Measurements from ENCODE around the gene MAML2. TPM values are rescaled to one million over a fixed set of nuclear protein-coding genes. Genes with fewer than 3 reads are reported as not detected.

MAML2 gene
- polyA plus RNA-seq, 1 of the 3 experiments (the other 2 are of a cell fraction), result 20.1 TPM

GRCh38 chr11:96234866-96235441 lies 108.0 kb downstream of the MAML2 start:
- H3K79me2 ChIP-seq (ENCODE audit: insufficient read depth), result peaks cover 92% of the 10 kb centered on the region
- no peaks in the 10 kb centered on the region for H3K9me3 ChIP-seq
- no peak overlapping the region for H3K9ac ChIP-seq
- WGBS (ENCODE audit: low lambda C conversion rate), result 76% methylated on average over 1 of the region's 1 CpG
- no peaks in the 10 kb centered on the region for H3K36me3 ChIP-seq (replicated peaks in 1 of 2; ENCODE audit: control insufficient read depth in 1 of 2, insufficient read depth in 2 of 2, low read length in 1 of 2)
- H3K27ac ChIP-seq (ENCODE audit: low read depth in 2 of 2, low read length in 1 of 2), result peak overlapping the region in 1 of 2 experiments; percentile 20; a peak in 1 of 4 replicates
- no peak for TF ChIP-seq FOXJ3 (CRISPR knock-in tag; IDR thresholded peaks at IDR 0.05)
- no peak for TF ChIP-seq PBX3 (IDR thresholded peaks at IDR 0.05)
- TF ChIP-seq EP300 (IDR thresholded peaks at IDR 0.05; ENCODE audit: borderline replicate concordance in 1 of 2, low read depth in 1 of 2, low read length in 1 of 2), result no peak
- TF ChIP-seq MXI1 (IDR thresholded peaks at IDR 0.05; ENCODE audit: low read depth, low read length), result no peak
- no peak for TF ChIP-seq YY1 (IDR thresholded peaks at IDR 0.05; ENCODE audit: low read depth)
- TF ChIP-seq REST (IDR thresholded peaks at IDR 0.05; ENCODE audit: low read depth, low read length), result no peak
- TF ChIP-seq ELF1 (IDR thresholded peaks at IDR 0.05), result no peak
- TF ChIP-seq JUND (IDR thresholded peaks at IDR 0.05), result no peak
- TF ChIP-seq SMC3 (IDR thresholded peaks at IDR 0.05; ENCODE audit: low read depth, low read length), result no peak
- no peak for TF ChIP-seq TCF12 (IDR thresholded peaks at IDR 0.05)
- no peak for TF ChIP-seq GABPA (IDR thresholded peaks at IDR 0.05; ENCODE audit: low read depth)
- no peak for TF ChIP-seq FOSL2 (IDR thresholded peaks at IDR 0.05; ENCODE audit: borderline replicate concordance, low read depth)
- DNase-seq, result no peak
- ChIA-PET CTCF (no interaction called here), POLR2A (no interaction called here)
- H3K27me3 ChIP-seq (ENCODE audit: insufficient read depth), result no peaks in the 10 kb centered on the region
- no peak overlapping the region for H2AFZ ChIP-seq (ENCODE audit: low read depth)
- no peak overlapping the region for H3K4me2 ChIP-seq
- no peaks in the 10 kb centered on the region for H4K20me1 ChIP-seq (ENCODE audit: insufficient read depth)
- no peaks in the 10 kb centered on the region for H3K9me2 ChIP-seq
- peaks cover 22% of the 10 kb centered on the region for H3F3A ChIP-seq (replicated peaks; ENCODE audit: insufficient read depth)
- peaks cover 5 to 54% of the 10 kb centered on the region in 2 experiments; a peak in 3 of 4 replicates for H3K4me1 ChIP-seq (ENCODE audit: control insufficient read depth in 1 of 2, insufficient read depth in 2 of 2, low read depth in 1 of 2, low read length in 1 of 2)
- H3K4me3 ChIP-seq (ENCODE audit: low read depth in 2 of 2, low read length in 1 of 2), result no peak overlapping the region

GRCh38 chr11:96232132-96232531 lies 110.9 kb downstream of the MAML2 start:
- CTCF ChIA-PET, result interaction anchor here (1.1 kb wide), 1 partner anchor 111 kb away, joined by 5 read pairs; the partner anchor contains the start of gene MAML2
- Histone ChIP-seq H3K36me3 (replicated peaks in 1 of 2; ENCODE audit: control insufficient read depth in 1 of 2, insufficient read depth in 2 of 2, low read length in 1 of 2) (no peaks in the 10 kb centered on the region), H3K9me2 (no peaks in the 10 kb centered on the region), H3K9me3 (no peaks in the 10 kb centered on the region), H3K4me2 (no peak overlapping the region), H4K20me1 (ENCODE audit: insufficient read depth) (no peaks in the 10 kb centered on the region), H3K27ac (ENCODE audit: low read depth in 2 of 2, low read length in 1 of 2) (no peak overlapping the region), H3K27me3 (ENCODE audit: insufficient read depth) (no peaks in the 10 kb centered on the region), H3K4me3 (ENCODE audit: low read depth in 2 of 2, low read length in 1 of 2) (no peak overlapping the region), H3K79me2 (ENCODE audit: insufficient read depth) (peaks cover 82% of the 10 kb centered on the region), H3K4me1 (ENCODE audit: control insufficient read depth in 1 of 2, insufficient read depth in 2 of 2, low read depth in 1 of 2, low read length in 1 of 2) (peaks cover 2 to 59% of the 10 kb centered on the region in 2 experiments), H2AFZ (ENCODE audit: low read depth) (no peak overlapping the region), H3F3A (replicated peaks; ENCODE audit: insufficient read depth) (peaks cover 44% of the 10 kb centered on the region), H3K9ac (no peak overlapping the region)
- DNase-seq, result no peak
- 87% methylated on average over 6 of the region's 6 CpGs for WGBS (ENCODE audit: low lambda C conversion rate)
- POLR2A ChIA-PET, result no interaction called here
- no peak for TF ChIP-seq TEAD4 (IDR thresholded peaks at IDR 0.05; ENCODE audit: borderline replicate concordance, insufficient read depth)
- TF ChIP-seq TCF12 (IDR thresholded peaks at IDR 0.05), result no peak
- TF ChIP-seq FOXJ3 (CRISPR knock-in tag; IDR thresholded peaks at IDR 0.05), result no peak
- TF ChIP-seq TAF1 (IDR thresholded peaks at IDR 0.05; ENCODE audit: borderline replicate concordance, low read depth, low read length), result no peak
- no peak for TF ChIP-seq REST (IDR thresholded peaks at IDR 0.05; ENCODE audit: low read depth, low read length)
- TF ChIP-seq IRF3 (IDR thresholded peaks at IDR 0.05; ENCODE audit: low read depth, low read length), result no peak
- no peak for TF ChIP-seq CHD2 (IDR thresholded peaks at IDR 0.05; ENCODE audit: low read length, partially characterized antibody)
- TF ChIP-seq SIN3A (IDR thresholded peaks at IDR 0.05; ENCODE audit: borderline replicate concordance, low read depth, low read length), result no peak
- no peak for TF ChIP-seq MEF2A (IDR thresholded peaks at IDR 0.05; ENCODE audit: borderline replicate concordance, low read depth)
- TF ChIP-seq RFX5 (IDR thresholded peaks at IDR 0.05; ENCODE audit: low read length), result no peak

Measured in SK-N-SH (cell line).